NCI-H345 treated with DMSO at 0.1 percent for 48 hours (cell line): ENCODE results near the gene CFAP251.

Experiments used
- DNase-seq: peaks from one replicate; lab custom pipeline; 2025; ENCODE audit not compliant: unreplicated experiment; lab: John Stamatoyannopoulos, UW

The CFAP251 gene

DNA sequence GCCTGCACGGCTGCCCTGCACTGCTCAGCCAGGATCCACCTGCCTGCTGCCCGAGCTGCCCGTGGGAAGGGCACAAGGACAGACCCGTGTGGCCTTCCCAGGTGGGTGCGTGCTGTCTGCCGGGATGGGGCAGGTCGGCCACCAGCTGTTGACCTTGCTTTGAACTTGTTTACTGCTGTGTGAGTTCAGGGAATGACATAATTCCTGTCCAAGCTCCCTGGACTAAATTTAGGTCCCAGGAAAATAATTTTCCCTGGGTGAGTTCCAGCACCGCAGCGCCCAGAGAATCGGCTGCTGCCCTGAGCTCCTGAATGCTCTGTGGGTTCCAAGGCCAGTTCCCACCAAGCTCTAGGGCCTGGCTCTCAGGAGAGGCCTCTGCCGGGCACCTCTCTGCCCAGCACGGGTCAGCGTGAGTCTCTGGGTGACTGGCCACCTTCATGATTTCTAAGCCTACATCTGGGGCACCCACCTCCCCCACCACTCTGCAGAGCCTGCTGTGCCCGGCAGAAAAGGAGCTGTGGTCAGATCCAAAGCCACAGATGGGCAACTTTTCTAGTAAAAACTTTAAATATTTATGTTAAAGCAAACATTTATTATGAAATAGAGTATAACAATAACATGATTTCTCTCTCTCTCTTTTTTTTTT, 133.0 kb downstream of the CFAP251 start:
- DNase-seq = no peak

- no peak for DNase-seq
Measured at GRCh38 chr12:122052285-122052684, 133.9 kb downstream of the CFAP251 start.
